ENCODE results near the gene TRIM2. TPM values are rescaled to one million over a fixed set of nuclear protein-coding genes. Genes with fewer than 3 reads are reported as not detected.

TRIM2 gene
- polyA plus RNA-seq, 3 donors = 0.50 to 0.96 (median 0.76) TPM

- H3K79me2 ChIP-seq (ENCODE audit: insufficient read depth, low read length) = no peaks in the 10 kb centered on the region
- H2AFZ ChIP-seq (ENCODE audit: insufficient read depth, low read depth, low read length, poor library complexity, severe bottlenecking) = no peak overlapping the region
- H3K36me3 ChIP-seq (replicated peaks in 1 of 2; ENCODE audit: control insufficient read depth in 1 of 2, insufficient read depth in 2 of 2, low read length in 2 of 2) = no peaks in the 10 kb centered on the region
- no peak overlapping the region for H3K4me2 ChIP-seq (replicated peaks; ENCODE audit: extremely low read depth, low read length, poor library complexity, severe bottlenecking)
- H3K4me3 Mint-ChIP-seq = no peak overlapping the region
- H3K27ac ChIP-seq (ENCODE audit: low read depth in 1 of 2, low read length in 2 of 2) = no peak overlapping the region
- no peak overlapping the region for H3K27ac Mint-ChIP-seq
- no peaks in the 10 kb centered on the region for H3K9me3 Mint-ChIP-seq
- H3K9ac ChIP-seq (ENCODE audit: insufficient read depth, low read length, poor library complexity, severe bottlenecking) = no peak overlapping the region
- H3K27me3 Mint-ChIP-seq (ENCODE audit: low read depth in 3 of 3) = peaks cover 4 to 7% (median 6%) of the 10 kb centered on the region in 3 donors
- intact Hi-C loops (cut with micrococcal nuclease) = no loop called here
- peaks cover 16% of the 10 kb centered on the region for H3K4me1 Mint-ChIP-seq
- H4K20me1 ChIP-seq (ENCODE audit: insufficient read depth, low read length) = no peaks in the 10 kb centered on the region
- no peaks in the 10 kb centered on the region for H3K36me3 Mint-ChIP-seq
- DNase-seq = no peak
- no CpG with 5 or more reads among the region's 4 CpGs for WGBS (ENCODE audit: insufficient coverage)
- TF ChIP-seq CTCF (IDR thresholded peaks at IDR 0.05) = no peak
- H3K4me3 ChIP-seq (replicated peaks in 1 of 3; ENCODE audit: low read depth in 2 of 3, low read length in 3 of 3) = no peak overlapping the region
- H3K4me1 ChIP-seq (ENCODE audit: control insufficient read depth in 1 of 2, insufficient read depth in 2 of 2, low read length in 2 of 2) = peaks cover 10 to 12% of the 10 kb centered on the region in 2 donors
- no peaks in the 10 kb centered on the region for H3K9me3 ChIP-seq (replicated peaks in 1 of 2; ENCODE audit: control insufficient read depth in 1 of 2, insufficient read depth in 1 of 2, low read length in 2 of 2)
- H3K27me3 ChIP-seq (ENCODE audit: control insufficient read depth in 2 of 2, insufficient read depth in 2 of 2, low read length in 2 of 2) = no peaks in the 10 kb centered on the region
Measured at GRCh38 chr4:153337686-153338085, 133.4 kb downstream of the TRIM2 start.

- WGBS (ENCODE audit: insufficient coverage) = 15% methylated on average over 4 of the region's 5 CpGs
- intact Hi-C loops (cut with micrococcal nuclease) = loop anchor here (5.0 to 10.0 kb wide), 3 partner anchors 187 to 413 kb away; no protein-coding TSS in a partner anchor
- H2AFZ ChIP-seq (ENCODE audit: insufficient read depth, low read depth, low read length, poor library complexity, severe bottlenecking) = no peak overlapping the region
- H3K79me2 ChIP-seq (ENCODE audit: insufficient read depth, low read length) = peaks cover 18% of the 10 kb centered on the region
- Mint-ChIP-seq H3K9me3 (no peaks in the 10 kb centered on the region), H3K27me3 (ENCODE audit: low read depth in 3 of 3) (peaks cover 6 to 13% (median 9%) of the 10 kb centered on the region in 3 donors), H3K4me1 (peaks cover 34% of the 10 kb centered on the region), H3K4me3 (peak overlapping the region in 1 of 2 donors; percentile 48), H3K36me3 (no peaks in the 10 kb centered on the region), H3K27ac (peak overlapping the region in 6 of 7 donors; percentile 8 to 72 (median 33))
- DNase-seq = peak; percentile 38 to 76 (median 73)
- no peaks in the 10 kb centered on the region for H4K20me1 ChIP-seq (ENCODE audit: insufficient read depth, low read length)
- H3K36me3 ChIP-seq (replicated peaks in 1 of 2; ENCODE audit: control insufficient read depth in 1 of 2, insufficient read depth in 2 of 2, low read length in 2 of 2) = no peaks in the 10 kb centered on the region
- H3K9ac ChIP-seq (ENCODE audit: insufficient read depth, low read length, poor library complexity, severe bottlenecking) = no peak overlapping the region
- H3K4me3 ChIP-seq (replicated peaks in 1 of 3; ENCODE audit: low read depth in 2 of 3, low read length in 3 of 3) = no peak overlapping the region
- TF ChIP-seq CTCF (IDR thresholded peaks at IDR 0.05) = no peak
- H3K4me2 ChIP-seq (replicated peaks; ENCODE audit: extremely low read depth, low read length, poor library complexity, severe bottlenecking) = peak overlapping the region; percentile 15
- no peaks in the 10 kb centered on the region for H3K9me3 ChIP-seq (replicated peaks in 1 of 2; ENCODE audit: control insufficient read depth in 1 of 2, insufficient read depth in 1 of 2, low read length in 2 of 2)
- peaks cover 0 to 5% of the 10 kb centered on the region in 2 donors for H3K27me3 ChIP-seq (ENCODE audit: control insufficient read depth in 2 of 2, insufficient read depth in 2 of 2, low read length in 2 of 2)
- peaks cover 20 to 32% of the 10 kb centered on the region in 2 donors for H3K4me1 ChIP-seq (ENCODE audit: control insufficient read depth in 1 of 2, insufficient read depth in 2 of 2, low read length in 2 of 2)
- H3K27ac ChIP-seq (ENCODE audit: low read depth in 1 of 2, low read length in 2 of 2) = peak overlapping the region in 1 of 2 donors; percentile 10
Measured at GRCh38 chr4:153341575-153342090, 137.4 kb downstream of the TRIM2 start.

Data from CD14-positive monocyte (primary cell).